Activated CD4-positive, alpha-beta T cell treated with anti-CD3 and anti-CD28 coated beads for 24 hours (primary cell): ENCODE data around the gene FAM53A.

Source experiments
- DNase-seq, 2 donors: peaks; one replicate each; pipeline ENCODE4 v3.0.0-alpha.2; 2020; ENCODE audit warnings: low read depth in 2 of 2

The FAM53A gene

DNA sequence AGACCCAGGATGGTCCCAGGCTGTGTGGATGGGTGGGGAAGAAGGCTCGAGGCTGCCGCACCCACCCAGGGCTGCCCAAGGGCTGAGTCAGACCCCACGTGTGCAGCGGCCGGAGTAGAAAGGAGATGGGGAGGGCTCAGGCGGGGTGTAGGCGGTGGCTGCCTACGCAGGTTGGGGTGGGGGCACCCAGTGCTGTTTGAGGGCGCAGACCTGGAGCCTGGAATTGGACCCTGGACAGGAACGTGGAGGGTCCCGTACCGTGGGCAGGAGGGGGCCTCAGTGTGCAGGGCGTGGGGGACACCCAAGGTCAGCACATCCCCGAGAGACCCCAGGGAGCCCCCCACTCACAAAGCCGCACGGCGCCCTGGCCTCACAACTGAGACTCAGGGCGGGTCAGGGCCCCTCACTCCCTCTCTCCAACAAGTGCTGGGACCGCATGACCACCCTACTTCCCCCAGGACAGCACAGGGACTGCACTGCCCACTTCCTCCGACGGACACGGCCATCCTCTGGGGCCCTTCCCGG lies 79.9 kb downstream of the FAM53A start:
- no peak for DNase-seq

DNA sequence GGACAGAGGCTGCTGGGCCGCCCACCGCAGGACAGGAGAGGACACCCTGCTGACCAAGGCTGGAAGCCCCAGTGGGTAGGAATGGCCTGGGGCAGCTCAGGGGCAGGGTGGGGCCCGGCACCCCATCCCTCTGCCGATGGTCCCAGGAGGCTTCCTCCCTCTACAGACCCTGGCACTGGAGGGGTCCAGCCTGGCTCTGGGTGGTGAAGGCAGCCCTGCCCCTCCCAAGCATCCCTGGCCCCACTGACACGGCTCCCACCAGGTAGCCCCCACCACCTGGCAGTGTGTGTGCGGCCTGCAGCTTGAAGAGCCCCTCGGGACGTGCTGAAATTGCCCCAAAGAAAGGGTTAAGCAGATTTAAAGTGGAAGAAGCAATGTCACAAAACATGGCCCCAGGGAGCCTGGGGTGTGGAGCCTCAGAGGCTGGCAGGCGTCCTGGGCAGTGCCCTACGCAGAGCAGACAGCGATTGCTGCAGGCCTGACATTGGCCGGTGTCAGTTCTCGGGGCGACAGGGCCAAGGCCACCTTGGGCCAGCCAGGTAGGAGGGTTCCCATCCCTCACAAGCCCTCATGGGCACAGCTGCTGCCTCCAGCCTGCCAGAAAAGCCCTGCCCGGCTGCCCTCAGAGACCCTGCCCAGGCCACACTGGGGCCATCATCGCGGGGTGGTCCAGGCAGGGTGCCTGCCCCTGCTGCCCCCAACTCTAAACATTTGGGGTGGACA lies 80.5 kb downstream of the FAM53A start:
- DNase-seq, result no peak

- no peak for DNase-seq
Measured at GRCh38 chr4:1602655-1603412, 81.3 kb downstream of the FAM53A start.

DNA sequence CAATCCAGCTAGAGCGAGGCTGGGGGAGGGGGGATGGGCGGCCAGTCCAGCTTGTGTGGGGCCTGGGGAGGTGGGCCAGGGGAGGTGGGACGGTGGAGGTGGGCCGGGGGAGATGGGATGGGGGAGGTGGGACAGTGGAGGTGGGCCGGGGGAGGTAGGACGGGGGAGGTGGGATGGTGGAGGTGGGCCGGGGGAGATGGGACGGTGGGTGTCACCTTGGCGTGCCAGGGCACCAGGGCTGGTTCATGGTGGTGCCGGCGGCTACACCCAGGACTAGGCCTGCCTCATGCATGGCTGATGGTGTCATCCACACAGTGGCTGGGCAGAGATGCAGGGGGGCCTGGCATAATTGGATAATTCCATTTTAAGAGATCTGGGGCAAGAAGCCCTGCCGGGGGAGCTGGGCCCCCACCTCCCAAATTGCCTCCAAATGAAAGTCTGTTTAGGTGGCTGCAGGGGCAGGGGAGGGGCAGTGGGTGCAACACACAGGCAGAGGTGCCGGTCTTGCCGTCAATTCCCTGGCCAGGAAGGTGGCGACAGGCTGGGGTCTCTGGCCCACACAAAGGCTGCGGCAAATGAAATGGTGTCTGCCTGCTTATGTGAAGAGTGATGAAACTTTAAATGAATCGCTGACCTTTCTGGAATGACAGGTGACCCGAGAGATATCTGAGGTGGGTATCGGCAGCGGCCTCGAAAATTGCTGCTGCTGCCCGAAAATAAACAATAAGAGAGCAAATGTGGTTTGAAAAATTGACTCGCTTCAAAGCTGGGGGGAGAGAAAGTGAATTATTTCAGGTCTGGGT lies 82.1 kb downstream of the FAM53A start:
- no peak for DNase-seq

- DNase-seq, result no peak
Measured at GRCh38 chr4:1601533-1601835, 82.6 kb downstream of the FAM53A start.

GRCh38 chr4:1600811-1601532 lies 83.1 kb downstream of the FAM53A start:
- DNase-seq, result no peak

- no peak for DNase-seq
Measured at GRCh38 chr4:1600211-1600780, 83.8 kb downstream of the FAM53A start.

GRCh38 chr4:1599491-1600210 lies 84.5 kb downstream of the FAM53A start:
- no peak for DNase-seq

GRCh38 chr4:1599026-1599481 lies 85.1 kb downstream of the FAM53A start:
- no peak for DNase-seq

DNA sequence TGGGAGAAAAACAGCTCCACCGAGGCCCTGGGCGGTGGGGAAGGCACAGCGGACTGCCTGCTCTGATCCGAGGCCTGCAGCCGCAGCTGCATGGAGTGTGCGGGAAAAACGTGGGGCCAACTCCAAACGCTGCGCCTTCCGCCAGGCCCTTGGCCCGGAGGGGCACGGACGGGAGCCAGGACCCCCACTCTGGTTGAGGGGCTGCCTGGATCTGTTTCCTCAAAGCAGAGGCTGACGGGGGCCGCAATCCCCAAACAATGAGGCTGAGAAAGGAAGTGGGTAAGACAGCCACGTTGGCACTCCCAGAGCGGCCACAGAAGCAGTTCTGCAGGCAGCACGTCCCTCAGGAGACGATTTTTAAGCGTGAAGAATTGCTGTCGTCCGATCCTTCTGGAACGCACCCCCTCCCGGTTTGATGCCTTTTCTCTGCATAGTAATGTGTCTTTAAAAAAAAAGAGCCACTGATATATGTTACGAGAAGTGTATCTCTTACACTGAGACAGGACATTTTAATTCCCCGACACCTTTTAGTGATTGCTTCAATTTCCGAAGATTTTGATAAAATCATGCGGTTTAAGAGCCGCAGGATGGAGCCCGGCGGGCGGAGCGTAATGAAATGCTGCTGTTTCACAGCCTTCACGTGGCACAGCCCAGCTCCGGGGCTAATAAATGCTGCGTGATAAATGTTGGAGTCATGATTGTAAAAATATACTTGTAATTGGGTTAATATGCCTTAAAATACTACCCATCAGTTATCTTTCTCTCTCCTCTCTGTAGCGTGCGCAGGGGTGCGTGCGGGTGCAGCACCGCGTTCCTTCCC lies 85.7 kb downstream of the FAM53A start:
- DNase-seq, result no peak

GRCh38 chr4:1597021-1597931 lies 86.8 kb downstream of the FAM53A start:
- no peak for DNase-seq

GRCh38 chr4:1596393-1596792 lies 87.7 kb downstream of the FAM53A start:
- no peak for DNase-seq

DNA sequence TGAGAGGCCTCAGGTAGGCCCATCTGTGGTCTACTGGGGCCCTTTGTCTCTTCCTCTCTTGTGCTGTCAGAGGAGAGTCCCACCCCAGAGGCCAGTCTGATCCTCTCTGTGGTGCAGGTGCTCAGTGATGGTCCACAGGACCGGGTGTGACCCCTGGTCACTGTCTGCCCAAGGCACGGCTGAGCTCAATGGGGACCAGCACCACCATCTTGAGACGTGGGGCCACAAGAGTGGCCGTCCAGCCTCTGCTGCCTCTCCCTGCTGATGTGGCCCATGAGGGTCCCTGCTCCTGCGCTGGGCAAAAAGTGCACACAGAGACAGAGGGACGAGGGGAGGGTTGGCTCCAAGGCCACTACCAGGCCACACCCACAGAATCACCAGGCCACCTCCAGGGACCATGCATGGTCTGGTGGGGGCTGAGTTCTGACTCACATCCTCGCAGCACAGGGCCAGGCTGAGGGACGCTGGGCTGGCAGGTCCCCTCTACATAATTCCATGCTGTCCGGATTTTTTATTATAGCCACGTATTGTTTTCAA lies 88.3 kb downstream of the FAM53A start:
- no peak for DNase-seq

DNA sequence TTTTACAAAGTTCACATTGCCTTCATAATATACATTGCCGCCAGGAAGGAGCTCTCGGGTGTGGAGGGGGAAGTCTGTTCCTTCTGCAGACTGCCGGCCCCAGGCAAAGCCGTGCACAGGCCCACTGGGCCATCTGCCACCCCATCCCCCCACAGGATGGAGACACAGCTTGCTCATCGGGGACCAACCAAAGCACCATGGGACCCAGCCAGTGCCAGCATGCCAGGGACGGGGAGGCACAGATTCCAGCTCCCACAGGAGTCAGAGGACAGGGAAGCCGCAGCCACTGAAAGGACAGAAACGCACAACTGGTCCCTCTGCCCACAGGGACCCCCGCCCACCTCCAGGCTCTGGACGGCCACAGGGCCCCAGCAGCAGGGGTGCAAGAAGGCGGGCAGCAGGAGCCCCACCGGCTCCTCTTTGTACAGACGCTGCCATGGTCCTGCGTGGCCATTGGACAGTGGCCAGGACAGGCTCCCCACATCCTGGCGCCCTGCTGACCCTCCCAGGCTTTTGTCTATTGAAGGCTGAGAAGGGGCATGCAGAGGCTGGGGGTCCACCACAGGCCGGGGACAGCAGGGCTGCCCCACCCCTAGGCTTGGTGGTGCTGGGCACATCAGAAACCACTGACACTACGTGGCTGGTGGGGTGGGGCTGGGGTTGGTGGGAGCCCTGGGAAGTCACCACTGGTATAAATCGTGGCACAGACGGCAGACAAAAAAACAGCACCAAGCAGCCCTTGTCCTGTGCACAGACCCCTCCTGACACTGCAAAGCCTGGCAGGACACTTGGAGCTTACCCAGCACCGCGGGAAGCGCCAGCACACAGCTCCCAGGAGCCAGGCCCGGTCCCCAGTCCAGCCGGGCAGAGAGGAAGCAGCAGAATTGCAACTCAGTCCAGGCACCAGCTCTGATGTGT lies 89.0 kb downstream of the FAM53A start:
- DNase-seq, result no peak

DNA sequence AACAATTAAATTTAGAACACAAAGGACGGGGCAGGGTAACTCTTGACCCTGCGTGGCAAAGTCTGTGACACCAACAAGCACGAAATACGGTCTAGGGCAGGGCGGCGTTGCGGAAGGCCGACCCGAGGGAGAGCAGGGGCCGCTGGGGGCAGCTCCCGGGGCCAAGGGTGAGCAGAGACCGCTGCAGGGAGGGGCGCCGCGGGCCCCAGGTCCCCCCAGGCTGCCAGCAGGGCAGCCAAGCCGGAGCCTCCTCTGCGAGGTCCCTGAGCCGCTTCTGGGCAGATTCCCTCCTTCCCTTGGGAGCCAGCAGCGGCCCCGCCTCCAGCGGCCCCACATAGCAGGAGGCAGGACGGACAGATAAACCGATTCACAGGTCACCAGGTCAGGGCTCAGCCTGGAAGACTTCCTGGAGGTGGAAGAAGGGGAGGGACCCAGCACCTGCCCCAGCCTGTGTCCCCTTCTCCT lies 90.2 kb downstream of the FAM53A start:
- DNase-seq, result no peak

- no peak for DNase-seq
Measured at GRCh38 chr4:1593458-1593857, 90.7 kb downstream of the FAM53A start.

- DNase-seq, result no peak
Measured at GRCh38 chr4:1592709-1593417, 91.2 kb downstream of the FAM53A start.
